HepG2 (cell line): ENCODE measurements around the gene ELAVL3. TPM values are rescaled to one million over a fixed set of nuclear protein-coding genes. Genes with fewer than 3 reads are reported as not detected.

Experiments used
- ATF6 ChIP-seq: sonication (generic); formaldehyde crosslinking; conservative IDR thresholded peaks from 2 replicates; pipeline ENCODE4 v1.4.0; 2020; ENCODE audit warnings: missing genetic modification reagents
- CSRNP1 ChIP-seq: sonication (generic); formaldehyde crosslinking; IDR thresholded peaks from 2 replicates; pipeline ENCODE4 v1.8.1; 2023; ENCODE audit warnings: mild to moderate bottlenecking, missing genetic modification reagents
- CTCF ChIP-seq: sonication (generic); formaldehyde crosslinking; IDR thresholded peaks from 2 replicates; pipeline ENCODE4 v1.5.0; 2020; ENCODE audit warnings: mild to moderate bottlenecking, missing genetic modification reagents, moderate library complexity
- DR1 ChIP-seq: sonication (generic); formaldehyde crosslinking; IDR thresholded peaks from 2 replicates; pipeline ENCODE4 v1.8.0; 2021; ENCODE audit warnings: mild to moderate bottlenecking, missing genetic modification reagents, inconsistent platforms
- E2F2 ChIP-seq: sonication (generic); formaldehyde crosslinking; IDR thresholded peaks from 2 replicates; pipeline ENCODE4 v1.4.0; 2020; ENCODE audit warnings: missing genetic modification reagents, borderline replicate concordance
- FOXA3 ChIP-seq: IDR thresholded peaks from 2 replicates; pipeline ENCODE4 v1.6.1; 2016; ENCODE audit warnings: missing genetic modification reagents, missing compliant biosample characterization
- HIC2 ChIP-seq: sonication (generic); formaldehyde crosslinking; IDR thresholded peaks from 2 replicates; pipeline ENCODE4 v1.9.0; 2022; ENCODE audit warnings: low read depth, missing genetic modification reagents
- KLF16 ChIP-seq, 2 experiments: sonication (generic) in 1 of 2; formaldehyde crosslinking in 1 of 2; IDR thresholded peaks; 2 replicates each; pipeline versions ENCODE4 v1.6.1 to v1.8.0; 2016 to 2023; ENCODE audit warnings: missing genetic modification reagents in 2 of 2, missing compliant biosample characterization in 1 of 2
- MAFF ChIP-seq: IDR thresholded peaks from 2 replicates; pipeline ENCODE4 v1.6.1; 2011; ENCODE audit warnings: low read depth, low read length, improper control_type of control experiment
- MLX ChIP-seq: IDR thresholded peaks from 2 replicates; pipeline ENCODE4 v1.6.1; 2016
- PITX1 ChIP-seq: sonication (generic); formaldehyde crosslinking; IDR thresholded peaks from 2 replicates; pipeline ENCODE4 v1.5.1; 2020; ENCODE audit warnings: mild to moderate bottlenecking, missing genetic modification reagents
- TCF7L2 ChIP-seq: IDR thresholded peaks from 2 replicates; pipeline ENCODE4 v1.6.1; 2011; ENCODE audit warnings: mild to moderate bottlenecking, low read depth, low read length, moderate library complexity
- TFDP2 ChIP-seq: sonication (generic); formaldehyde crosslinking; IDR thresholded peaks from 2 replicates; pipeline ENCODE4 v1.4.0; 2020; ENCODE audit warnings: missing genetic modification reagents
- TMF1 ChIP-seq: sonication (generic); formaldehyde crosslinking; IDR thresholded peaks from 2 replicates; pipeline ENCODE4 v1.8.1; 2022; ENCODE audit warnings: low read depth, missing genetic modification reagents
- ZNF263 ChIP-seq: sonication (generic); formaldehyde crosslinking; IDR thresholded peaks from 2 replicates; pipeline ENCODE4 v1.4.0; 2020; ENCODE audit warnings: missing genetic modification reagents
- ZNF629 ChIP-seq: sonication (generic); formaldehyde crosslinking; conservative IDR thresholded peaks from 2 replicates; pipeline ENCODE4 v1.5.0; 2020; ENCODE audit warnings: missing genetic modification reagents
- ZNF737 ChIP-seq: sonication (generic); formaldehyde crosslinking; IDR thresholded peaks from 2 replicates; pipeline ENCODE4 v1.5.0; 2020; ENCODE audit warnings: missing genetic modification reagents, mild to moderate bottlenecking, borderline replicate concordance
- ZSCAN9 ChIP-seq: IDR thresholded peaks from 2 replicates; pipeline ENCODE4 v1.6.1; 2016; ENCODE audit warnings: borderline replicate concordance
- polyA plus RNA-seq, 8 experiments: library from polyadenylated mRNA; depleted of rRNA in 3 of 8; stranded (reverse) in 7 of 8; unstranded in 1 of 8; fragments of >200 nt; fragmentation: Illumina TruSeq in 4 of 8; extraction: Trizol in 4 of 8; gene quantifications; 2 replicates each; pipeline versions ENCODE4 v1.2.1 to v1.2.3, GENCODE V29; 2011 to 2016; ENCODE audit warnings: low read depth in 4 of 8, missing spikeins in 1 of 8, mixed read lengths in 1 of 8; ENCODE audit not compliant: insufficient read depth in 1 of 8
- total RNA-seq, 5 experiments: library from RNA; depleted of rRNA; stranded (reverse); fragments of >200 nt; fragmentation: Illumina TruSeq; extraction: Trizol; gene quantifications; 2 replicates each; pipeline ENCODE4 v1.2.3, GENCODE V29; 2016; ENCODE audit warnings: low read depth in 1 of 5

Gene ELAVL3
- total and polyA plus RNA-seq, 2 of the 13 experiments (the other 11 are each of a cell fraction or from before 2014, with no cell fraction given): 0.03 TPM; not detected in 1

- no peak for TF ChIP-seq CTCF (CRISPR knock-in tag)
- peak; percentile 73 for TF ChIP-seq ZNF263 (CRISPR knock-in tag)
- no peak for TF ChIP-seq E2F2 (CRISPR knock-in tag)
- no peak for TF ChIP-seq TCF7L2
- no peak for TF ChIP-seq ATF6 (CRISPR knock-in tag)
- TF ChIP-seq KLF16 (CRISPR knock-in tag; IDR thresholded peaks at IDR 0.05): no peak
- no peak for TF ChIP-seq TMF1 (CRISPR knock-in tag)
- TF ChIP-seq PITX1 (CRISPR knock-in tag): no peak
- no peak for TF ChIP-seq ZNF737 (CRISPR knock-in tag)
- no peak; the same call in 1 of the 2 replicates for TF ChIP-seq HIC2 (CRISPR knock-in tag)
- TF ChIP-seq DR1 (CRISPR knock-in tag): no peak
- TF ChIP-seq FOXA3: no peak
- TF ChIP-seq MAFF: no peak
- TF ChIP-seq MLX (CRISPR knock-in tag): no peak
- no peak for TF ChIP-seq TFDP2 (CRISPR knock-in tag)
- no peak for TF ChIP-seq CSRNP1 (CRISPR knock-in tag)
- no peak for TF ChIP-seq ZSCAN9 (CRISPR knock-in tag)
- no peak for TF ChIP-seq ZNF629 (CRISPR knock-in tag)
Observed at GRCh38 chr19:11435833-11436313, 45.0 kb downstream of the ELAVL3 start (continued).
